ENCODE data around the gene GNAI1.

DNA sequence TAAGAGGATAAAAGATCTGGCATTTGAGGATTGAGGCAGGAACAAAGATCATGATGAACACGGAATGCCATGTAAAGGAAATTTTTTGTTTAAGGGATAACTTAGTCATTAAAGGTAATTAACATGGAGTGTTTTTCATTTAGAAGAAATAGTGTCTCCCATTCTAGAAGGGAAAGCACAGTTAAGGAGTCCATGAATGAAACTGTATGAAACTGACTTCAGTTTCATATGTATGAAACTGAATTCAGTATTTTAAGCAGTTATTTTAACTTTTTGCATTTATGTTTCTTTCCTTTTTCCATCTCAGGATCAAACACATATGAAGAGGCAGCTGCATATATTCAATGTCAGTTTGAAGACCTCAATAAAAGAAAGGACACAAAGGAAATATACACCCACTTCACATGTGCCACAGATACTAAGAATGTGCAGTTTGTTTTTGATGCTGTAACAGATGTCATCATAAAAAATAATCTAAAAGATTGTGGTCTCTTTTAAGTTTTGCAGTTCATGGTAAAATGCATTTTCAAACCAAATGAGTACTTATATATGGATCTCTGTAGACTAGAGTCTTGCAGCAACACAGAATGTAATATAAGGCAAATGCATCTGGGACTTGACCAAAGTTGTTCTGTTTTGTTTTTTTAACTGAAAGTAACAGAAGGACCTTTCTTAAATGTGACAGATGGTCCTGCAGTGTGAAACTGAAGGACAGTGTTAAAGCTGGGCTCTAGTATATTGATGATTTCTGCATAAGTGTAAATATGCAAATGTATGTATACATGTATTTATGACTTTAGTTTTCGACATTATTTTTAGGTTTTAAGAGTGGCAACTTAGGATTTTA is 82.6 kb downstream of the GNAI1 start:
- TF ChIP-seq, protein P1, sequence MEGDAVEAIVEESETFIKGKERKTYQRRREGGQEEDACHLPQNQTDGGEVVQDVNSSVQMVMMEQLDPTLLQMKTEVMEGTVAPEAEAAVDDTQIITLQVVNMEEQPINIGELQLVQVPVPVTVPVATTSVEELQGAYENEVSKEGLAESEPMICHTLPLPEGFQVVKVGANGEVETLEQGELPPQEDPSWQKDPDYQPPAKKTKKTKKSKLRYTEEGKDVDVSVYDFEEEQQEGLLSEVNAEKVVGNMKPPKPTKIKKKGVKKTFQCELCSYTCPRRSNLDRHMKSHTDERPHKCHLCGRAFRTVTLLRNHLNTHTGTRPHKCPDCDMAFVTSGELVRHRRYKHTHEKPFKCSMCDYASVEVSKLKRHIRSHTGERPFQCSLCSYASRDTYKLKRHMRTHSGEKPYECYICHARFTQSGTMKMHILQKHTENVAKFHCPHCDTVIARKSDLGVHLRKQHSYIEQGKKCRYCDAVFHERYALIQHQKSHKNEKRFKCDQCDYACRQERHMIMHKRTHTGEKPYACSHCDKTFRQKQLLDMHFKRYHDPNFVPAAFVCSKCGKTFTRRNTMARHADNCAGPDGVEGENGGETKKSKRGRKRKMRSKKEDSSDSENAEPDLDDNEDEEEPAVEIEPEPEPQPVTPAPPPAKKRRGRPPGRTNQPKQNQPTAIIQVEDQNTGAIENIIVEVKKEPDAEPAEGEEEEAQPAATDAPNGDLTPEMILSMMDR (IDR thresholded peaks at IDR 0.05), result no peak
- no peak for TF ChIP-seq POLR2AphosphoS5 (IDR thresholded peaks at IDR 0.05)
- TF ChIP-seq POLR2A (IDR thresholded peaks at IDR 0.05), result no peak

All from prostate gland (tissue), 2 donors.